ENCODE measurements around the gene TOMM7. TPM values are rescaled to one million over a fixed set of nuclear protein-coding genes. Genes with fewer than 3 reads are reported as not detected.
"Not testable (repeated sequence)": the region's sequence is repeated elsewhere in the genome, so short reads cannot be mapped to it uniquely, and the experiment has no call there.

Gene TOMM7
- total RNA-seq, 1 donor from 2014 or later = 111 TPM

- no peak for DNase-seq
These were observed 30.5 kb upstream of the TOMM7 start for GRCh38 chr7:22853138-22853537.

- no peak for DNase-seq
These were observed 28.5 kb upstream of the TOMM7 start for GRCh38 chr7:22851145-22851544.

DNA sequence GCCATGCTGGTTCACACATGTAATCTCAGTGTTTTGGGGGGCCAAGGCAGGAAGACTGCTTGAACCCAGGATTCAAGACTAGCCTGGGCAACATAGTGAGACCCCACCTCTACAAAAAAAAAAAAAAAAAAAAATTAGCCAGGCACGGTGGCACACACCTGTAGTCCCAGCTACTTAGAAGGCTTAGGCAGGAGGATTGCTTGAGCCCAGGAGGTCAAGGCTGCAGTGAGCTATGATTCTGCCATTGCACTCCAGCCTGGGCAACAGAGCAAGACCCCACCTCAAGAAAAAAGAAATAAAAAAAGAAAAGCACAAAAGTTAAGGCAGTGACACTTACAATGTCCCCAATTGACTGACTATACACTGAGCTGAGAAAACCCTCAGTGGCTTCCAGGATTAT is 27.7 kb upstream of the TOMM7 start:
- not testable (repeated sequence) for DNase-seq

DNA sequence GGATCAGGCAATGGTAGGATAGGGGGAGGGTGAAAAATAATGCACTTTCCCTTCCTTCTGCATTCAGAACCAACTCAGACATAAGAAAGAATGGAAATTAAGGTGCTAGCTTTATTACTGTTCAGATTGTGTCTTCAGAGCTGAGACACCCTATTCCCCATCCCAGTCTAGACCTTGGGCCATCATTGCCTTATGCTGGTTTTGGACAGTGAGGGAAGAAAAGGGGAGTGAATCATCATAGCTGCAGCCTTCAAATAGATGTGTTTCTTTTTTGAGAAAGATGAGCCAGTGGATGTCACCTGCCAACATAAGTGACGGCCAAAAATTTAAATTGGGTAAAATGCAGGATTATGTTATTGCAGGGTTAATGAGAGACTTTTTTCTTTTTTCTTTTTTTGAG is 27.0 kb upstream of the TOMM7 start:
- DNase-seq = no peak

- no peak for DNase-seq
These were observed 26.5 kb upstream of the TOMM7 start for GRCh38 chr7:22849172-22849571.

- no peak for DNase-seq
These were observed 24.3 kb upstream of the TOMM7 start for GRCh38 chr7:22846961-22847360.

DNA sequence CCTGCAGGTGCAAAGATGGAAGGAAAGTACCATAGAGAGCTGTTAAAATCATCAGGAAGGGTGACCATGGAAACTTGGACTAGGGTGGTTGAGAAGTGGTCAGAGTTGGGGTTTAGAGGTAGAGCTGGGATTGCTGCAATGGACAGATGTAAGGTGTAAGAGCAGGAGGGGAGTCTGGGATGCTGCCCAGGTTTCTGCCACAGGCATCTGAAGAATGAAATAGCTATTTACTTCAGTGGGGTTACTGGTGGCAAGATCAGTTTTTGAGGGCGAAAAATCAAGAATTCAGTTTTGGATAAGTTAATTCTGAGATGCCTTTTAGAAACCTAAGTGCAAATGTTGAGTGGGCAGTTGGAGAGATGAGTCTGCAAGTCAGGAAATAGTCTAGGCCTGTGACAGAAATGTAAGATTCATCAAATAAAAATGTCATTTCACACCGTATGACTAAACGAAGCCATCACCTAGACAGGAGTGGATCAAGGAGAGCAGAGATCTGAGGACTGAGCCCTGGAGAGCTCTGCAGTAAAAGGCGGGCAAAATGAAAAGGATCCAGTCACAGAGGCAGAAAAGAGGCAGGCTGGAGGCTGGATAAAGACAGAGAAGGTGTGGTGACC is 22.7 kb upstream of the TOMM7 start:
- no peak for DNase-seq

- no peak for DNase-seq
These were observed 21.1 kb upstream of the TOMM7 start for GRCh38 chr7:22843681-22844309.

- no peak for DNase-seq
These were observed 20.3 kb upstream of the TOMM7 start for GRCh38 chr7:22842973-22843372.

DNA sequence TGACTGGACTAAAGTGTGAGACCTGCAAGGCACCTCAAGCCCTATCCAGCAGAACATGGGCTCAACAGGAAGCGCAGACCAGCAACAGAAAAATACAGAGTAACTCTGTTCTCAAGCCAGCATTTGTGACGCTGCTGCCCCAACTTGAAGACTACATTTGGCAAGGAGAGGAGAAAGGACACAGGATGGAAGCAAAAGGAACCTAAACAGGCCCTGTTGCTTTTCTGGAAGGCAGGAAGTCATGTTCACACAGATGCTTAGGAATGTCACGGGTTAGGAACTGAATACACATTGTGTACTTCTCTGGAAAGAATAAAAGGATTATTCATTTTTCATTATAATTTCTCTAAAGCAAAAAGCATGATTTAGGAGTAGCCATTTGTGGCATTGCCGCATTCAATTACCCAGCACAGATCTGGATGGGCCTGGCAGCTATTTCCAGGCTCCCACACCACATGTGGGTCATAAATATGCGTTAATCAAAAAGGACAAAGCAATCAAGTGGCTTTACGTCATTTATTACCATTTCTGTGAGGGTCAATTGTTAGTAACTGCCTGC is 19.8 kb upstream of the TOMM7 start:
- DNase-seq = peak; percentile 47

- no peak for DNase-seq
These were observed 19.3 kb upstream of the TOMM7 start for GRCh38 chr7:22841954-22842353.

DNA sequence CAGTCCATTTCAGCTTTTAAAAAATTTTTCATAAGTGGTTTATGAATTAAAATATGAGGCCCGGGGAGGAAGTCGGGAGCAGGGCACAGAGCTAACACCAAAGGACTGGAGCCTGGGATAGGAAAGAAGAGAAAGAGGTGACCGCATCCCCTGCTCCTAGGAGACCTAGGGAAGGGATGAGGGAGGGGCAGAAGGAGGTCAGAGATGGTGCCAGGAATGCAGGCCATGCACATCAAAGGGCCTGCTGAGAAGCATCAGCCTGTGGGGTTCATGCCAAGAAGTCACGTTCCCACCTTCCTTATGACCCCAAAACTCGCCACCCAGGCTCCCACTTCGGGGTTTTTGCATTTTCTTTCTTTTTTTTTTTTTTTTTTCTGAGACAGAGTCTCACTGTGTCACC is 14.7 kb upstream of the TOMM7 start:
- DNase-seq = no peak

DNA sequence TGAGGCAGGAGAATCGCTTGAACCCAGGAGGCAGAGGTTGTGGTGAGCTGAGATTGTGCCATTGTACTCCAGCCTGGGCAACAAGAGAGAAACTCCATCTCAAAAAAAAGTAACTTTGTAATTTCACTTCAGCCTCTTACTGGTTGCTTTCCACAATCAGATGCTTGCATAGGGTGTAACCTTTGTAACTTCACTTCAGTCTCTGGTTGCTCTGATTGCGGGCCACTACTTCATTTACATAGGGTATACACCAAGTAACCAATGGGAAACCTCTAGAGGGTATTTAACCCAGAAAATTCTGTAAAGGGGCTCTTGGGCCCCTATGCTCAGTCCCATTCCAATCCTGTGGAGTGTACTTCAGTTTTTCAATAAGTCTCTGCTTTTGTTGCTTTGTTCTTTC is 13.9 kb upstream of the TOMM7 start:
- DNase-seq = not testable (repeated sequence)

DNA sequence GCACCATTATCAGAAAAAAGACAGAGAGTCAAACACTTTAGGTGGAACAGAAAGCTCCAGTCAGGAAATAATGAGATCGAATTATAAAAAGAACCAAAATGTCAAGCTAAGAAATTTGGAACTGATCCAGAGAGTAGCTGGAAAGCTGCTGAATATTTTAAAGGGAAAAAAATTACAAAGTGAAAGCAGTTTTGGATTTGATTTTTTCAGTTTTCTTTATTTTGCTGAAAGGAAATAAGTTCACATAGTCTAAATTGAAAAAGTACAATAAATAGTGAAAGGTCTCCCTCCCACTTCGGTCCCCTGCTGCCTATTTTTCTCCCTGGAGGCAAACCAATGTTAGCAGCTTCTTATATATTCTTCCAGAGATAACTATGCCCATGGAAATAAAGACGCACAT is 11.3 kb upstream of the TOMM7 start:
- no peak for DNase-seq

DNA sequence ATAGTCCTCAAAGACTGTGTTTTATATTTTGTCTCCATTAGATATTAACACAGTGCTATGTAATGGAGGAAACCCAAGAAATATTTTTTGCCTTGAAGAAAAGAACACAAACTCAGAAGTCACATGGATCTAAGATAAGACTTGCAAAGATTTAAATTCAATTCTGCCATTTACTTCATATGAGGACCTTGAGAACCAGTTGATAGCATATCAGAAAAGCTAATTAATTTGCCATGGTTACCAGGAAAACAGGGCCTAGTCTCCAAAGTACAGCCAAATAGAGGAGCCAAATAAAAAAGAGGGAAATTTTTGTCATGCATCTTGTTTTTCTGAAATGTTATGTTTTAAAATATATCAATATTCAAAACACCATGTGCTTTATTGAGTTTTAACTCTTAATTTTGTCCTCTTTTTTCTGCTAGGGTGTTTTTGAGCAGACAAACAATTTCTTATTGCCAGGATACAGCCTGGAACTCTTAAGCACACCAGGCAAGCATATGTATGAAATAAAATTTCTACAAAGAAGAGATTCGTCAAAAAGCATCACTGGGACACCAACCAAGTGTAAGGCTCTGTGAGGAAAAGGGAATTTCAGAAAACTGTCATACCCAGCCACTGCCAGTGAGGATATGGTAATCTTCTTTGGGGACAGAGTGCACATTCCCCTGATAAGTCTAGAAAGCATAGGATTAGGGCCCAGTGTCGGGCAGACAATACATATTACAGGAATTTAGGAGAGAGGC is 10.6 kb upstream of the TOMM7 start:
- no peak for DNase-seq

DNA sequence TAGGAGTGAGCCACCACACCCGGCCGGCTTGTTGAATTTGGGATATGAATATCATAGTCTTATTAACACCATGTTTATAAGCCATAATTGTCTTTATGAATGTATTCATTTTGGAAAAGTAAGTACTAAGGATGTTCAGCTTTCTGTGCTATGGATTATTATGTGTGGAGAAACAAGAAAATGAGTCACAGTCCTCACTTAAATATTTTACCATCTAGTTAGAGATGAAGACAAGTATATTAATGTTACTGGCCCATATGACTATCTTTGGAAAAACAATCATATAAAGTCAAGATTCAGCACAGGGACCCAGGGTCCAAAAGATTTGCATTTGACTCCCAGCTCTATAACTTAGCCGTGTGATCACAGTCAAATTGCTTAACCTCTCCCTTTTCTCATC is 9.8 kb upstream of the TOMM7 start:
- no peak for DNase-seq

DNA sequence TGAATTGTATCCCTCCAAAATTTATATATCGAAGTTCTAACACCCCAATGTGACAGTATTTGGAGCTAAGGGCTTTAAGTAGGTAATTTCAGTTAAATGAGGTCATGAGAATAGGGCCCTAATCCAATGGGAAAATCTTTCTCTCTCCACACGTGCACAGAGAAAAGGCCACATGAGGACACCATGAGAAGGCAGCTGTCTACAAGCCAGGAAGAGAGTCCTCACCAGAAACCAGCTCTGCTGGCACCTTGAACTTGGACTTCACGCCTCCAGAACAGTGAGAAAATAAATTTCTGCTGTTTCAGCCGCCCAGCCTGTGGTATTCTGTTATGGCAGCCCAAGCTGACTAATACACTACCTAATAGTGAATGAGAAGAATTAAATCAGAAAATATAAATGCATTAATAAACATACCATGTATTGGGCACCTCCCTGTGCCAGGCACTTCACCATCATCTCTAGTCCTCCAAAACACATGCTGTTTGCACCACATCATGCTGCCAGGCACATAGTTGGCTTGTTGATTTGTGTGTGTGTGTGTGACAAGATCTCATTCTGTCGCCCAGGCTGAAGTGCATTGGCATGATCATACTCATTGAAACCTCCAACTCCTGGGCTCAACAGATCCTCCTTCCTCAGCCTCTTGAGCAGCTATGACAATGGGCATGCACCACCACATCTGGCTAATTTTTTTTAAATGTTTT is 9.1 kb upstream of the TOMM7 start:
- no peak for DNase-seq

- no peak for DNase-seq
These were observed 4.9 kb upstream of the TOMM7 start for GRCh38 chr7:22827563-22827962.

- no peak for DNase-seq
These were observed 3.9 kb upstream of the TOMM7 start for GRCh38 chr7:22826593-22826992.

- DNase-seq = no peak
These were observed 2.1 kb upstream of the TOMM7 start for GRCh38 chr7:22824760-22825159.

- DNase-seq = no peak
These were observed 471 bp upstream of the TOMM7 start for GRCh38 chr7:22823142-22823497.

DNA sequence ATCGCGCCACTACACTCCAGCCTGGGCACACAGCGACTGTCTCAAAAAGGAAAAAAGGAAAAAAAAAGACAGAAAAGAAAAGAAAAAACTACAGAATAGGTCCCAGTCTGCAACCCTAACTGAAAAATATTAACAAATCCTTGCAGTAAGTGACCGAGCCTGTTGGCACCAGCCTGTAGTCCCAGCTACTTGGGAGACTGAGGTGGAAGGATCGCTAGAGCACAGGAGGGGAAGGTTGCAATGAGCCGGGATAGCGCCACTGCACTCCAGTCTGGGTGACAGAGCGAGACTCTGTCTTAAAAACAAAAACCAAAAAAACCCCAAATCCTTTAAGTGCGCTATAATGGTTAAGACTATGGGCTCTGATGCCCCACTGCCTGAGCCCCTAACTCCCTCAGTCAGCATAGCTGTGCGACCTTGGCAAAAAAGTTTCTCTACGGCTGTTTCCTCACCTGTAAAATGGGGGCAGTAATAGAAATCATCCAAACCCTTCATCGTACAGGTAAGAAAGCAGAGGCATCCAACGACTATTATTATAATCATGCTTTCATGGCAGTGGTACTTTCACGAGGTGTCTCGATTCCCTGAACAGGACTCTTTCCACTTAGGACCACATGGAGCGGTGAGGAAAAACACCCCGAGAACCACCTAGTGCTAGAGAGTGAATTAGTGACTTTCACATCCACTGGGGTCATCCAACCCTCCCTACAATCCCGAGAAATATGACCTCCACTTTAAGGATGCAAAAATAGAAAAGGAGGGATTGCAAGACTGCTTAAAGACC is 755 bp downstream of the TOMM7 start:
- peak; percentile 31 for DNase-seq

- no peak for DNase-seq
These were observed 3.2 kb downstream of the TOMM7 start for GRCh38 chr7:22819476-22819875.

All from dermis blood vessel endothelial cell (primary cell).